NB4 (cell line): ENCODE measurements around the gene LPP.

Experiments used
- DNase-seq: peaks from one replicate; pipeline ENCODE4 v3.0.0; 2010; ENCODE audit warnings: low read depth
- H3K4me3 ChIP-seq: one replicate; pipeline ENCODE4 v1.5.1; 2011; ENCODE audit warnings: mild to moderate bottlenecking, low read depth, low read length, moderate library complexity
- CTCF ChIP-seq: IDR thresholded peaks from one replicate; pipeline ENCODE4 v1.5.1; 2012; ENCODE audit warnings: low read depth, low read length
- MAX ChIP-seq: IDR thresholded peaks from 2 replicates; pipeline ENCODE4 v1.6.1; 2011; ENCODE audit warnings: low read depth, low read length
- MYC ChIP-seq: IDR thresholded peaks from 2 replicates; pipeline ENCODE4 v1.6.1; 2011; ENCODE audit warnings: low read depth, low read length
- POLR2A ChIP-seq: IDR thresholded peaks from 2 replicates; pipeline ENCODE4 v1.6.1; 2011; ENCODE audit warnings: mild to moderate bottlenecking; ENCODE audit not compliant: insufficient read length; ENCODE audit errors: extremely low read depth

The LPP gene

GRCh38 chr3:188772886-188773285 is 618.9 kb downstream of the LPP start:
- no peak overlapping the region for H3K4me3 ChIP-seq
- DNase-seq = no peak
- no peak for TF ChIP-seq CTCF
- TF ChIP-seq MAX = no peak
- no peak for TF ChIP-seq MYC
- TF ChIP-seq POLR2A = no peak

- H3K4me3 ChIP-seq = no peak overlapping the region
- no peak for DNase-seq
- TF ChIP-seq MYC (no peak), MAX (no peak), CTCF (no peak), POLR2A (no peak)
Observed at GRCh38 chr3:188775412-188775811, 621.5 kb downstream of the LPP start.

GRCh38 chr3:188776447-188776846 is 622.5 kb downstream of the LPP start:
- TF ChIP-seq CTCF (no peak), MAX (no peak), POLR2A (no peak), MYC (no peak)
- no peak overlapping the region for H3K4me3 ChIP-seq
- no peak for DNase-seq

GRCh38 chr3:188778091-188778852 is 624.3 kb downstream of the LPP start:
- DNase-seq = no peak
- H3K4me3 ChIP-seq = no peak overlapping the region
- TF ChIP-seq MAX (no peak), CTCF (no peak), POLR2A (no peak), MYC (no peak)

GRCh38 chr3:188779281-188779980 is 625.5 kb downstream of the LPP start:
- no peak overlapping the region for H3K4me3 ChIP-seq
- TF ChIP-seq MAX (no peak), MYC (no peak), POLR2A (no peak), CTCF (no peak)
- DNase-seq = no peak
